Dedifferentiated amniotic fluid mesenchymal stem cell (primary cell): ENCODE measurements around the gene NQO1.

Experiments used
- DNase-seq: peaks from one replicate; pipeline ENCODE4 v3.0.0-alpha.2; 2016; ENCODE audit errors: extremely low spot score

The NQO1 gene

DNA sequence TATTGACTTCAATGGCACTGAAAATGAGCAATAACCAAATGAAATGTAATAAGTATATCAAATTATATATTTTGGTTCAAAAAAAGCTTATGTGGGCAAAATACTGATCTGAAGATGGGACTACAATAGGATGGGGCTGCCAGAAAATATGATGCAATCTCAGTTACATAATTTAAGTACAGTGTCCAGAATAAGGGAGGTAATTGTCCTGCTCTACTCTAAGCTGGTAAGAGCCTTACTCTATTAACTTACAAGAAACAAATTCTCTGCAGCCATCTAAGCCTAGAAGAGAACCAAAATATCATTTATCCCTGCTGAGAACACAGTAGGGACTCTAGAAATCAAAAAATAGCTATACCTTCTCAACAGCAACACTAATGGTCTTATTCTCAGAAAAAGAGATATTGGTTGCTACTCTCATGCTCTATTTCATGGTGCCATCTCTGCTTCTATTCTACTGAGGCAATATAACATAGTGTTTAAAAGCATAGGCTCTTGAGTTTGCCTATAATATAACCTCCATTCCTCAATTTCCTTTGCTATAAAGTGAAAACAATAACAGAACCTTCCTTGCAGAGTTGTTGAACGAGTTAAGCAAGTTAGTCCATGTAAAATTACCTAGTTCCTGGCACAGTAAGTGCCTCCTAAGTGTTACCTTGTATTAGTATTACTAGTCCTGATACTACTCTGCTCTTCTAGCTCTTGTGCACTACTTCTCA is 19.9 kb downstream of the NQO1 start:
- DNase-seq = no peak

DNA sequence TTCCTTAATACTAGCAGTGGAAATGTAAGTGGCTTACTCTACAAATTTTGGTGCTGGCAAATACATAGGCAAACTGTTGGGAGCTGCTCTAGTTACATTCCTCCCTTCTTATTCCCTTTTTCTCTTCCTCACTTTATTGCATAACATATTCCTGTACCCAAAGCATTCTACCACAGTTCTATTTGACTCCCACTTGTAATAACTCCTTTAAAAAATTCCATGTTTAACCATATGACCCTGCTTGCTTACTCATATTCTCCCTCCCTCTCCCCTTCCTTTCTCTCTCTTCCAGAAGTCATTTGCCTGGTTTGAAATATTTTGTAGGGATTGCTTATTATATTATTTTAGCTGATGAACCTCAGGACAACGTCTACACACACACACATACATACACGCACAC is 22.7 kb downstream of the NQO1 start:
- DNase-seq = no peak

DNA sequence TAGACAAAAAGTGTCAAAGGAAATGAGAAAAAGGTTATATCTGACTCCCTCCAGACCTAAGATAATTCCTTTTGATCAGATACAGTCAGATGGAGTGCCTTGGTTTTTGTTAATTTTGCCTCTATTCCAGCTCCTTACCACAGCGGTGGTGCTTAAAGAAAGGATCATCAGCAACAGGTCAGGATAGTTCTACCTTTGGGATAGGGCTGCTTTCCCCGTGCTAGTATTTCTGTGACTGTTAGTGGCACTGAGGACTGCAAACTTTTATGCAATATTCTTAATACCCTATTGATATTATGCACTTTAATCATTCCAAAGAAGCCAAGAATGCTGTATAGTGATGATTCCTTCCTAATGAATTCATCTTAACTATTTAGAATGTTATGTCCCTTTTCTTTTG is 24.5 kb downstream of the NQO1 start:
- no peak for DNase-seq

DNA sequence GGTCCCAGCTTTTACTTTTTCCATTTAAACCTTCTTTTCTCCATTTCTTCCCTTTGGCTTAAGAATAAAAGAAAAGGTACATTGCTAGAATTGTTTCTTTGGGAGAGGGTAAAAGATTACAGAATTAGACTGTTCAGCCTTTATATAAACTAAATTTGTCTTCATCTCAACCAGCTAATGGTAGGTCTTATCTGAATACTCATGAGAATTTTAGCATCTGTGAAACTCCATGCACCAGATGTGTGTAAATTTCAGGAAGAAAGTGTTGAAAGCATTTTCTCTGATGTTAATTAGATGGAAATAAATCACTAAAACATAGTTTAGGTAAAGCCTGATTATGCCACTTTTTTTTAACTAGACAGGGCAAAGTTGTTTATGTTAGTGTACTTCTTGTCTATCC is 24.9 kb downstream of the NQO1 start:
- DNase-seq = no peak

DNA sequence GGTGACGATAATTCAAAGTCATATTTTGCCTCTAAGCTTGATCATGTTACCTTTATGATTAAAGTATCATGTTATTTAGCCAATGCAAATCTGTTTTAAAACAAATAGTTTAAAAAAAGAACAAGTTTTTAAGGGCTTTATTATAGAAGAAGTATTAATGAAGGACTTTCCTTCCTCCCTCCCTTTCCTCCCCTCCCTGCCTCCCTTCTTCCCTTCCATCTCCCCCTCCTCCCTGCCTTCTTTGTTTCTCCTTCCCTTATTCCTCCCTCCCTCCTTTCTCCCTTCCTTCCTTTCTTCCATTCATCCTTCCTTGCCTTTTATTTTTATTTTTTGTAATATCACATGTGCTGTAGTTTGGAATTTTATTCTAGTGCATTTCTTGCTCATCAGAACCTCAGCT is 26.4 kb downstream of the NQO1 start:
- DNase-seq = no peak

DNA sequence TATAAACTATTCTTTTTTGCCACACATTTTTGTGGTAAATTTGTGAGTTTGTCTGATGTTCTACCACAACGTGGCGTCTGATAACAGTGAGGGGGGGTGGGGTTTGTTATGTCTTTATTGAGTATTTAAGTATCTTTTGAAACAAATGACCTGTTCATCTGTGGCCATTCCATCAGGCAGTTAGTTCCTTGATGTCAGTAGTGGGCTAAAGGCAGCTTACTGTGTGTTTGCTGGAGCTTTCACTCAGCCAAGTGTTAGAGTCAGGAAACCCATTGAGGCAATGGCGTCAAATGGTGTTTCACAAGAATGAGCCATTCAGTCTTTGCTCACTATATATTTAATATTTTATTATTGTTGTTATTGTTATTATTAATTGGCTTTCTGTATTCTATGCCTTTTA is 28.0 kb downstream of the NQO1 start:
- no peak for DNase-seq

DNA sequence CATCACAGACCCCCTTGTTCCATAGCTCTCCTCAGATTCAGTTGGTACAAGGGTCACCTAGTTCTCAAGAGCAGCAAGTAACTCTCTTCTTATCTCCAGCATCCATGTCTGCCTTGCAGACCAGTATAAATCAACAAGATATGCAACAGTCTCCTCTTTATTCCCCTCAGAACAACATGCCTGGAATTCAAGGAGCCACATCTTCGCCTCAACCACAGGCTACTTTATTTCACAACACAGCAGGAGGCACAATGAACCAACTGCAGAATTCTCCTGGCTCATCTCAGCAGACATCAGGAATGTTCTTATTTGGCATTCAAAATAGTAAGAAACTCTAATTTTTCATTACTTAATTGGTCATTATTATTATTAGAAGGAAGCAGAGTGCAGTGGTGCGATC is 32.4 kb downstream of the NQO1 start:
- no peak for DNase-seq

DNA sequence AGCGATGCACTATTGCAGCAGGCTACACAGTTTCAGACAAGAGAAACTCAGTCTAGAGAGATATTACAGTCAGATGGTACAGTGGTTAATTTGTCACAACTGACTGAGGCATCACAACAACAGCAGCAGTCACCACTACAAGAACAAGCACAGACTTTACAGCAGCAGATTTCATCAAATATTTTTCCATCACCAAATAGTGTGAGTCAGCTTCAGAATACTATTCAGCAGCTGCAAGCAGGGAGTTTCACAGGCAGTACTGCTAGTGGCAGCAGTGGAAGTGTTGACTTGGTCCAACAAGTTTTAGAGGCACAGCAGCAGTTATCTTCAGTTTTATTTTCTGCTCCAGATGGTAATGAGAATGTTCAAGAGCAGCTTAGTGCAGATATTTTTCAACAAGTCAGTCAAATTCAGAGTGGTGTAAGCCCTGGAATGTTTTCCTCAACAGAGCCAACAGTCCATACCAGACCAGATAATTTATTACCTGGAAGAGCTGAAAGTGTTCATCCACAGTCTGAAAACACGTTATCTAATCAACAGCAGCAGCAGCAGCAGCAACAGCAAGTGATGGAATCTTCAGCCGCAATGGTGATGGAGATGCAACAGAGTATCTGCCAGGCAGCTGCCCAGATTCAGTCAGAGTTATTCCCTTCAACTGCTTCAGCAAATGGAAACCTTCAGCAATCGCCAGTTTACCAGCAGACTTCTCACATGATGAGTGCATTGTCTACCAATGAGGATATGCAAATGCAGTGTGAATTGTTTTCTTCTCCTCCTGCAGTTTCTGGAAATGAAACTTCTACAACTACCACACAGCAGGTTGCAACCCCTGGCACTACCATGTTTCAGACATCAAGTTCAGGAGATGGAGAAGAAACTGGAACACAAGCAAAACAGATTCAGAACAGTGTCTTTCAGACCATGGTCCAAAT is 34.1 kb downstream of the NQO1 start:
- DNase-seq = no peak

DNA sequence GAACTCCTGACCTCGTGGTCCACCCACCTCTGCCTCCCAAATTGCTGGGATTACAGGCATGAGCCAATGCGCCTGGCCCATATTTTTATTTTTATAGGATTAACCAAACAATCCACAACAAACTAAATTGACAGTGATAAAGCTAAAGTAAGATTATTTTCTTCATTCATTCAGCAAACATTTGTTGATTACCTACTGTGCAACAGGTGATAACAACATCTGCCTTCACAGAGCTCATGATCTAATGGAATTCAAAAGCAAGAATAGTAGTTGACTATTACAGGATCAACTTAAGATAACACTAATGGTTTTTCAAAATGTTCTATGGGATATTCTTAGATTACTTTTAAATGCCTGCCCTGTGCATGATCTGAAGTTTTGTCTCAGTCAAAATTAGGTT is 37.8 kb downstream of the NQO1 start:
- DNase-seq = no peak

DNA sequence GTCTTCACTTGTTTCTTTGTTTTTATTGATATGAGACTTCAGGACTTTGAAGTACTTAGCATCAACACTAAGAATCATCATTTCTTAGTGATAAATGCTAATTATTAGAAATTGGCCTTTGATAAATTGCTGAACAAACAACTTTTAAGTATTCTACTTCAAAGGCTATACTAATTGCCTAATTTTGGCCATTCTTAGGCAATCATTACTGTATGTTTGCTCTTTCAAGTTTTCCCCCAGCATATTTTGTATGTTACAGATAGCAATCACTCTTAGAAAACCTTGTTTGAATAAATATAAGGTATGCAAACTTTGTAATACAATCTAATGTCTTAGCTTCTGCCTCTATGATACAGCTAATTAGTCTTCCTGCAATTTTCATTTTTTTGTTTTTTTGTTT is 46.0 kb downstream of the NQO1 start:
- DNase-seq = no peak

DNA sequence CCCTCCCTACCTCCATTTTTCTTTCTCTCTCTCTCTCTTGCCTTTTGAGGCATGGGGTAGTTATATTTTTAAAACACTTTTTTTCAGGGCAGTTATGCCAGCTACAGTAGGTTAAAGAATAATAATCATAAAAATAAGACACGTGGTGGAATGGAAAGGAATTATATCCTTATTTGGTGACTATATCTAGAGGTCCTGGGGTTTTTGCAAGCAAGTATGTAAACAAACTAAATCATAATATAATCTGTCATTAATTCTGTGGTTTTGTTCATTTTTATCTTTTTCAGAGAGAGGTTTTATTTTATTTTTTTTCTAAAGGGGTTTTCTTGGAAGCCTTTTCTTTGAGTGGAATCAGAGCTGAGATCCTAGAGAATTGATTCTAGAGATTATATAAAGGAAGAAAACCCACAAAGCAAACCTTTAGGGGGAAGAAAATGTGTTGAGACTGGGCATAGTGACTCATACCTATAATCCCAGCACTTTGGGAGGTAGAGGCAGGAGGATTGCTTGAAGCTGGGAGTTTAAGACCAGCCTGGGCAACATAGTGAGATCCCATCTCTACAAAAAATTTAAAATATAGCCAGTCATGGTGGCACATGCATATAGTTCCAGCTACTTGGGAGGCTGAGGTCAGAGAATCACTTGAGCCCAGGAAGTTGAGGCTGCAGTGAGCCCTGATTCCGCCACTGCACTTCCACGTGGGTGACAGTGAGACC is 53.2 kb downstream of the NQO1 start:
- no peak for DNase-seq

DNA sequence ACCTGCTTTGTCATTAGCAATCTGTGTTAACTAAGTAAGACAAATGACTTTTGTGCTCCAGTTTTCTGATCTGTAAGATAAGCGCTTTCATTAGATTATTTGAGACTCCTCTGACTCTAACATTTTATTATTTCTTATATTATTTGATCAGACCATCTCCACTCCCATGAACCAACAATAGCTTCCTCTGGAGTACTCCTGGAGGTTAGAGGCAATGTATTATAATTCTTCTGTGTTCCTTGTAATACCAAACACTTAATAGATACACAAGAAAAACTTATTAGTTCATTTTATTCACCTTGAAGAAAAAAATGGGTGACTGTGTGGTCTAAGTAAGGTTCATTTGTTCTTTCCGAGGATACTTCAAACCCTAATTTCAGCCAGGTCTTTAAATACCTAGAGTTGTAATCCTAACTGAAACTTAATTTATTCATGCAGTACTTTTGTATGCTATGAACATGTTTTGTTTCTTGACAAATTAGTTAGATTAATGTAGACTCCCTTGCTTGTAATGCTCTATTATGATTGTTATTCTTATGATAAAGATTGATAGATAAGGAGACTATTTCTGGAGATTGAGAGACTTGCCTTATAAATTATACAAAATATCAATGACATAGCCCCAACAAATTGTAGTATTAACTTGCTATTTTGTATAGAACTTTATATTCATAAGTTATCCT is 53.9 kb downstream of the NQO1 start:
- DNase-seq = no peak

DNA sequence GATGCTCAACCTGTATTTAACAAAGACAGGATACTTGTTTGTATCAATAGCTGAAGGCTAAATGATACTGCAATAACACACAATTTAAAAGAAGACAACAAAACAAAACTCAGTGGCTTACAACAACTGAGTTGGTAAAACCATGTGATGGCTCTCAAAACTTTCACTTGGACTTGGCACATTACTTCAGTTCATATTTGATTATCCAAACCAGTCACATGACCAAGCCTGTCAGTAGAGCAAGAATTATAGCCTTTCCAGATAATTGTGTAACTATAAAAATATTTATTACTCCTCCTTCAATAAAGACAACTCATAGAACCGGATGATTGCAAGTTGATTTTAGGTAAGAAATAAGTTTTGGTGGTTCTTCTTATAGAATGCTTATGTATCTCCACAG is 56.8 kb downstream of the NQO1 start:
- DNase-seq = no peak

DNA sequence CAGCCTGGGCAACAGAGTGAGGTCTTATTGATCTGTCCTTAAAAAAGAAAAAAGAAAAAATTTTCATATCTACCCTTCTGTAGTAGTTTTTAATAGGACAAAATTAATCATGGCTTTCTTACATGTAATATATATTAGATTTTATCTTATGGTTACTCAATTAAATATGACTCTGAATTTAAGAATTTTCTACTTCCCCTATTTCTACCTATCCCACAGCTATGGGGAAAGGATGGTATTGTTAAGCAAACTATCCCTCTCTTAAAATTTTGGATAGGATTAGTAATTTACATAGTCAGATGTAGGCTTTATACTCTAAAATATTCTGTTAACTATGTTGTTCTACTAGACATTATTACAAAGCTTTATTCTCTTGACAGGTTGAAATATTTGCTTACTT is 62.5 kb downstream of the NQO1 start:
- DNase-seq = no peak

DNA sequence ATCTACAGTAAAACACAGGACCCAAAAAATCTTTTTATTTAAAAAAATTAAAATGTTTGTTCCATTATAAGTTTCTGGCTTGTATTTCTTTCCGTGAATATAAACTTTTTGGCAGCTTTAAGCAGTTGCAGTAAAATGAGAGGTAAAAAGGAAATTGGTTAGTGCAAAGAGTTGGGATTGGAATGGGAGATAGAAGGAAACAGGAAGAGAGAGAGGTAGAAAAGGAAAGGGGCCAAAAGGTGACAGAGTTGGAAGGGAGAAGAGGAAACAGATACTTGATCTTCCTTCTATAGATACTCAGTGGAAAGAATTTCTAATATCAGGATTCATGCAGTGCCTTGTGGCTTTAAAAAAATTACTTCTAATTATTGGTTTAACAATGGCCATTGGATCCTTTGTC is 63.5 kb downstream of the NQO1 start:
- DNase-seq = no peak

DNA sequence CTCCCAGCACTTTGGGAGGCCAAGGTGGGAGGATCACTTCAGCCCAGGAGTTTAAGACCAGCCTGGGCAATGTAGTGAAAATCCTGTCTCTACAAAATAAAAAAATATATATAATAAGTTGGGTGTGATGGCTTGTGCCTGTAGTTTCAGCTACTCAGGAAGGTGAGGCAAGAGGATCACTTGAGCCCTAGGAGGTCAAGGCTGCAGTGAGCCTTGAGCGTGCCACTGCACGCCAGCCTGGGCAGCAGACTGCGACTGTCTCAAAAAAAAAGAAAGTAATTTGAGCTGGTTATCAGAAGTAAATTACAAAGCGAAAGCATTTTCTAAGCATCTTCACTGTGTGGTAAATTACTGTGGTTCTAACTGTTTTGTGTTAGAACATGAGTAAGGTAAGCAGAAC is 66.2 kb downstream of the NQO1 start:
- DNase-seq = no peak
